PC-9 (cell line): ENCODE results near the gene HMOX1. TPM values are rescaled to one million over a fixed set of nuclear protein-coding genes. Genes with fewer than 3 reads are reported as not detected.

Experiments used
- BruUV-seq: library from RNA; stranded (reverse); fragments of 400-500 nt; replicated peaks from 2 replicates; lab custom pipeline; 2021; lab: Mats Ljungman, UMichigan
- CTCF ChIA-PET: fragments of 300-600 bp; sonication (Branson Sonifier 250); formaldehyde crosslinking; loops from one replicate; lab custom pipeline; 2022; ENCODE audit warnings: antibody characterized with exemption; lab: Charles Lee
- POLR2A ChIA-PET: fragments of 300-600 bp; sonication (Branson Sonifier 250); formaldehyde crosslinking; loops from one replicate; lab custom pipeline; 2022; ENCODE audit warnings: antibody characterized with exemption; ENCODE audit not compliant: unreplicated experiment; lab: Charles Lee
- DNase-seq, 2 experiments: peaks; one replicate each; pipeline versions ENCODE4 v3.0.0 to v3.0.0-alpha.2; 2015 to 2022; ENCODE audit warnings: mixed read lengths in 1 of 2
- H2AFZ ChIP-seq: fragments of 200-600 bp; sonication (generic); 2 replicates; pipeline ENCODE4 v1.8.1; 2017; ENCODE audit warnings: antibody characterized with exemption
- H3F3A ChIP-seq: fragments of 200-600 bp; sonication (generic); 2 replicates; pipeline ENCODE4 v1.8.1; 2017; ENCODE audit warnings: antibody characterized with exemption, mild to moderate bottlenecking, low read depth; ENCODE audit not compliant: insufficient read depth
- H3K27ac ChIP-seq: fragments of 200-600 bp; sonication (generic); 2 replicates; pipeline ENCODE4 v1.6.1; 2016; ENCODE audit warnings: mixed run types
- H3K27me3 ChIP-seq: fragments of 200-600 bp; sonication (generic); 2 replicates; pipeline ENCODE4 v1.6.1; 2016; ENCODE audit warnings: low read depth, mixed run types; ENCODE audit not compliant: insufficient read depth
- H3K36me3 ChIP-seq: fragments of 200-600 bp; sonication (generic); 2 replicates; pipeline ENCODE4 v1.6.1; 2016; ENCODE audit warnings: low read depth, mixed run types
- H3K4me1 ChIP-seq: fragments of 200-600 bp; sonication (generic); replicated peaks from 2 replicates; pipeline ENCODE4 v1.6.1; 2016; ENCODE audit warnings: mixed run types; ENCODE audit not compliant: insufficient read depth
- H3K4me2 ChIP-seq: fragments of 200-600 bp; sonication (generic); 2 replicates; pipeline ENCODE4 v1.6.1; 2017; ENCODE audit warnings: mixed run types
- H3K4me3 ChIP-seq: fragments of 200-600 bp; sonication (generic); 2 replicates; pipeline ENCODE4 v1.6.1; 2016; ENCODE audit warnings: mixed run types
- H3K79me2 ChIP-seq: fragments of 200-600 bp; sonication (generic); 2 replicates; pipeline ENCODE4 v1.6.1; 2017; ENCODE audit warnings: low read depth, mixed run types
- H3K9me2 ChIP-seq: fragments of 200-600 bp; sonication (generic); 2 replicates; pipeline ENCODE4 v1.8.1; 2017; ENCODE audit warnings: mild to moderate bottlenecking; ENCODE audit not compliant: insufficient read depth
- H3K9me3 ChIP-seq: fragments of 200-600 bp; sonication (generic); 2 replicates; pipeline ENCODE4 v1.8.1; 2016; ENCODE audit warnings: low read depth; ENCODE audit not compliant: insufficient read depth
- H4K20me1 ChIP-seq: fragments of 200-600 bp; sonication (generic); 2 replicates; pipeline ENCODE4 v1.8.1; 2017; ENCODE audit not compliant: insufficient read depth
- EZH2 ChIP-seq: fragments of 200-600 bp; sonication (generic); IDR thresholded peaks from 2 replicates; pipeline ENCODE4 v1.8.0; 2017; ENCODE audit warnings: antibody characterized with exemption, low read depth
- intact Hi-C: fragments of 100-400 bp; cut with micrococcal nuclease; formaldehyde crosslinking; loops from one replicate; pipeline ENCODE4 v1.10.0; 2022; ENCODE audit not compliant: unreplicated experiment
- total RNA-seq: library from RNA; stranded (reverse); gene quantifications from 2 replicates; pipeline ENCODE4 v1.2.3, GENCODE V29; 2021
- TF ChIP-seq, protein P1 (sequence below): fragments of 200-600 bp; sonication (generic); conservative IDR thresholded peaks from 2 replicates; pipeline ENCODE4 v1.6.1; 2017; ENCODE audit warnings: mixed run types, antibody characterized with exemption, mild to moderate bottlenecking, moderate library complexity

HMOX1 gene
- total RNA-seq, 1 experiment from 2014 or later, result 23.7 TPM

DNA sequence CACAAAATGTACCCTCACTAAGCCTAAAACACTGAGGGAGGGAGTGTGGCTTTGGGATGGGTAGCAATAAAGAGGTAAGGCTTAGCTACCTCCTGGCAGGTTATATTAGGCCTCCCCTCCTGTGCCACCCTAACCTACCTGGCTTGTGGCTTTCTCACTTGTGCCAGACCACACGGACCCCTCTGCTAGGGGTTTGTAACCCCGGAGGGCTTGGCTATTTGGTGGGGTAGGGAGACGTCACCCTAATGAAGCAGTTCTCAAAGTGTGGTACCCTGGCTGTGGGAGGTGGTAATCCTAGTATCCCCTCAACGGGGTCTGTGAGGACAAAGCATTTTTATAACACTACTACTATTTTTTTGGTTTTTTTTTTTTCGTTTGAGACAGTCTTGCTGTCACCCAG is 10.0 kb downstream of the HMOX1 start:
- TF ChIP-seq, protein P1, sequence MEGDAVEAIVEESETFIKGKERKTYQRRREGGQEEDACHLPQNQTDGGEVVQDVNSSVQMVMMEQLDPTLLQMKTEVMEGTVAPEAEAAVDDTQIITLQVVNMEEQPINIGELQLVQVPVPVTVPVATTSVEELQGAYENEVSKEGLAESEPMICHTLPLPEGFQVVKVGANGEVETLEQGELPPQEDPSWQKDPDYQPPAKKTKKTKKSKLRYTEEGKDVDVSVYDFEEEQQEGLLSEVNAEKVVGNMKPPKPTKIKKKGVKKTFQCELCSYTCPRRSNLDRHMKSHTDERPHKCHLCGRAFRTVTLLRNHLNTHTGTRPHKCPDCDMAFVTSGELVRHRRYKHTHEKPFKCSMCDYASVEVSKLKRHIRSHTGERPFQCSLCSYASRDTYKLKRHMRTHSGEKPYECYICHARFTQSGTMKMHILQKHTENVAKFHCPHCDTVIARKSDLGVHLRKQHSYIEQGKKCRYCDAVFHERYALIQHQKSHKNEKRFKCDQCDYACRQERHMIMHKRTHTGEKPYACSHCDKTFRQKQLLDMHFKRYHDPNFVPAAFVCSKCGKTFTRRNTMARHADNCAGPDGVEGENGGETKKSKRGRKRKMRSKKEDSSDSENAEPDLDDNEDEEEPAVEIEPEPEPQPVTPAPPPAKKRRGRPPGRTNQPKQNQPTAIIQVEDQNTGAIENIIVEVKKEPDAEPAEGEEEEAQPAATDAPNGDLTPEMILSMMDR, result no peak
- TF ChIP-seq EZH2, result no peak
- no peaks in the 10 kb centered on the region for H3K9me3 ChIP-seq
- H3F3A ChIP-seq, result peaks cover 10% of the 10 kb centered on the region; the same call in 1 of the 2 replicates
- CTCF ChIA-PET, result interaction anchor here (0.7 kb wide), 1 partner anchor 10 kb away, joined by 4 read pairs; no protein-coding TSS in a partner anchor
- no peaks in the 10 kb centered on the region for H3K9me2 ChIP-seq
- H3K79me2 ChIP-seq, result no peaks in the 10 kb centered on the region
- no peak overlapping the region for H3K4me2 ChIP-seq
- H2AFZ ChIP-seq, result no peak overlapping the region
- no peaks in the 10 kb centered on the region for H3K4me1 ChIP-seq
- POLR2A ChIA-PET, result no interaction called here
- intact Hi-C loops, result no loop called here
- no peaks in the 10 kb centered on the region for H3K27me3 ChIP-seq
- H3K4me3 ChIP-seq, result no peak overlapping the region
- no peaks in the 10 kb centered on the region for H4K20me1 ChIP-seq
- no peaks in the 10 kb centered on the region for H3K36me3 ChIP-seq
- no peak for DNase-seq
- BruUV-seq, result no TSS peak
- H3K27ac ChIP-seq, result no peak overlapping the region

DNA sequence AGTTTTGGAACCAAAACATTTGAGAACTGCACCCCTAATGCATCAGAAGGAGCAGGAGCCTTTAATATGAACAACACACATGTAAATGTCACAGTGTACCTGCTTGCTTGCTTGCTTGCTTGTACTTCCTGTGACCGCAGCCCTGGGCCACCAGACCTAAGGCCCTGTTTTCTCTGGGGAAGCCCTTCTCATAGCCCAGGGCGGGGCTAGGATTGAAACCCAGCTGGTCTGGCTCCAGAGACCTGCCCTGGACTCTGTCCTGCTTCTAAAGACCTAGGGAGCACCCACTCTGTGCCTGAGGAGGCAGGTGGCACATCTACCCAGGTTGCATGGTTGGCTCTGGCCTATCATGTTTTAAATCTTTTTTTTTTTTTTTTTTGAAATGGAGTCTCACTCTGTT is 11.5 kb downstream of the HMOX1 start:
- ChIA-PET POLR2A (no interaction called here), CTCF (interaction anchor here (0.6 kb wide), 1 partner anchor 1045 kb away, joined by 3 read pairs; no protein-coding TSS in a partner anchor)
- DNase-seq, result no peak
- no peak for TF ChIP-seq EZH2
- TF ChIP-seq, protein P1, result no peak
- H4K20me1 ChIP-seq, result no peaks in the 10 kb centered on the region
- no peaks in the 10 kb centered on the region for H3K79me2 ChIP-seq
- no TSS peak for BruUV-seq
- no peak overlapping the region for H3K4me2 ChIP-seq
- H2AFZ ChIP-seq, result no peak overlapping the region
- H3K27me3 ChIP-seq, result no peaks in the 10 kb centered on the region
- intact Hi-C loops, result no loop called here
- no peaks in the 10 kb centered on the region for H3K9me3 ChIP-seq
- H3K9me2 ChIP-seq, result no peaks in the 10 kb centered on the region
- H3K36me3 ChIP-seq, result no peaks in the 10 kb centered on the region
- no peak overlapping the region for H3K27ac ChIP-seq
- no peak overlapping the region for H3K4me3 ChIP-seq
- H3F3A ChIP-seq, result peaks cover 16% of the 10 kb centered on the region; the same call in 1 of the 2 replicates
- H3K4me1 ChIP-seq, result no peaks in the 10 kb centered on the region

DNA sequence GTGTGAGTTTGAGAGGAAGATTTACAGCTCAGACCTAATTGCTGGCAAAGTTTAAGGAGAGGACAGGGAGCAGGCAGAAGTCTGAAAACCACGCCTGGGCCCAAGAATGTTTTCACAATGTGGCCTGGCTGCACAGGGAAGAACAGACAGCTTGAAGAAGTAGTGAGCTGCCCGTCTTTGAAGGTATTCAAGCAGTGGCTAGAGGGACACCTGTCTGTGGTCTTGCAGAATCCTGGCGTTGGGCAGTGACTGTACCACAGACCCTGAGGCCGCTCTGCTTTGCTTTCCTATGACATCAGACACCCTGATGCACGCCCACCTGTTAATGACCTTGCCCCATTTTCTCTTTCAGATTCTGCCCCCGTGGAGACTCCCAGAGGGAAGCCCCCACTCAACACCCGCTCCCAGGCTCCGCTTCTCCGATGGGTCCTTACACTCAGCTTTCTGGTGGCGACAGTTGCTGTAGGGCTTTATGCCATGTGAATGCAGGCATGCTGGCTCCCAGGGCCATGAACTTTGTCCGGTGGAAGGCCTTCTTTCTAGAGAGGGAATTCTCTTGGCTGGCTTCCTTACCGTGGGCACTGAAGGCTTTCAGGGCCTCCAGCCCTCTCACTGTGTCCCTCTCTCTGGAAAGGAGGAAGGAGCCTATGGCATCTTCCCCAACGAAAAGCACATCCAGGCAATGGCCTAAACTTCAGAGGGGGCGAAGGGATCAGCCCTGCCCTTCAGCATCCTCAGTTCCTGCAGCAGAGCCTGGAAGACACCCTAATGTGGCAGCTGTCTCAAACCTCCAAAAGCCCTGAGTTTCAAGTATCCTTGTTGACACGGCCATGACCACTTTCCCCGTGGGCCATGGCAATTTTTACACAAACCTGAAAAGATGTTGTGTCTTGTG is 12.5 kb downstream of the HMOX1 start:
- Histone ChIP-seq H3K9me2 (no peaks in the 10 kb centered on the region), H3K4me3 (no peak overlapping the region), H4K20me1 (no peaks in the 10 kb centered on the region), H3F3A (peaks cover 24% of the 10 kb centered on the region; the same call in 1 of the 2 replicates), H3K27ac (no peak overlapping the region), H3K79me2 (no peaks in the 10 kb centered on the region), H2AFZ (no peak overlapping the region), H3K36me3 (no peaks in the 10 kb centered on the region), H3K27me3 (no peaks in the 10 kb centered on the region), H3K4me2 (no peak overlapping the region), H3K4me1 (no peaks in the 10 kb centered on the region), H3K9me3 (no peaks in the 10 kb centered on the region)
- DNase-seq, result no peak
- TF ChIP-seq, protein P1, result no peak
- TF ChIP-seq EZH2, result no peak
- POLR2A ChIA-PET, result no interaction called here
- CTCF ChIA-PET, result no interaction called here
- BruUV-seq, result no TSS peak
- intact Hi-C loops, result no loop called here
